Right atrium auricular region (tissue), 2 donors: Measurements from ENCODE around the gene NFE2L1. TPM values are rescaled to one million over a fixed set of nuclear protein-coding genes. Genes with fewer than 3 reads are reported as not detected.
"Not testable (repeated sequence)": the region's sequence is repeated elsewhere in the genome, so short reads cannot be mapped to it uniquely, and the experiment has no call there.

Experiments
- DNase-seq: peaks from one replicate; pipeline ENCODE4 v3.0.0-alpha.2; 2019; ENCODE audit warnings: low spot score
- H3K27ac ChIP-seq, 2 donors: fragments of 200-600 bp; sonication (generic); 1 replicate in 1 of 2; 2 replicates in 1 of 2; pipeline ENCODE4 v1.5.1; 2016 to 2019
- H3K27me3 ChIP-seq, 2 donors: fragments of 200-600 bp; sonication (generic); one replicate each; pipeline versions ENCODE4 v1.5.1 to v1.6.0; 2017 to 2019
- H3K36me3 ChIP-seq: fragments of 200-600 bp; sonication (generic); one replicate; pipeline ENCODE4 v1.5.1; 2016
- H3K4me1 ChIP-seq, 2 donors: fragments of 200-600 bp; sonication (generic); one replicate each; pipeline versions ENCODE4 v1.5.1 to v1.6.0; 2017 to 2019
- H3K4me3 ChIP-seq, 2 donors: fragments of 200-600 bp; sonication (generic); 1 replicate in 1 of 2; 2 replicates in 1 of 2; pipeline ENCODE4 v1.5.1; 2017 to 2019; ENCODE audit warnings: mild to moderate bottlenecking in 1 of 2, moderate library complexity in 1 of 2
- H3K9me3 ChIP-seq, 2 donors: fragments of 200-600 bp; sonication (generic); one replicate each; pipeline ENCODE4 v1.5.1; 2019
- CTCF ChIP-seq, 2 donors: fragments of 200-600 bp; sonication (generic); IDR thresholded peaks; one replicate each; pipeline ENCODE4 v1.5.1; 2019; ENCODE audit warnings: antibody characterized with exemption in 2 of 2
- total RNA-seq, 2 donors: library from RNA; depleted of rRNA; stranded (reverse); fragments of >200 nt; gene quantifications; one replicate each; pipeline ENCODE4 v1.1.0, GENCODE V29; 2016

NFE2L1 gene
- total RNA-seq, 2 donors from 2014 or later = 271 to 418 TPM

DNA sequence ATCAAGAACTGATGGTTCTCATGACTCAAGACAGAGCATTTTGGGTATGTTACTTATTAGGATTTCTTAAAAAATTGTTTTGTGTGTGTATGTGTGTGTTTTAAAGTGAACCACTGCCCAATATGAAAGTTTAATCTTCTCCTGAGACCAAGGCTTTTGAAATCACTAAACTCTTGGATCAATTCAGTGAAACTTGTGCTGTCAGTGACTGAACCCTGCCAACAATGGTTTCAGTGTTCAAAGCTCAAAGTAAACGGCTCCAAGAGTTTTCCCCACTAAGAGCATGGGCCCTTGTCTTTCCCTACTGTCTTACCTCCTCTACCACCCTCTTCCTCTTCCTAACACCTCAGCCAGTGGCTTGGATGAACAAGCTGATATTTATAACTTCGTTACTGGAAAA, 22.0 kb downstream of the NFE2L1 start:
- no peak for TF ChIP-seq CTCF (IDR thresholded peaks at IDR 0.05)
- no peak for DNase-seq
- Histone ChIP-seq H3K27ac (no peak overlapping the region), H3K4me1 (peaks cover 0 to 12% of the 10 kb centered on the region in 2 donors), H3K36me3 (peaks cover 47% of the 10 kb centered on the region), H3K27me3 (no peaks in the 10 kb centered on the region), H3K4me3 (no peak overlapping the region), H3K9me3 (no peaks in the 10 kb centered on the region)

DNA sequence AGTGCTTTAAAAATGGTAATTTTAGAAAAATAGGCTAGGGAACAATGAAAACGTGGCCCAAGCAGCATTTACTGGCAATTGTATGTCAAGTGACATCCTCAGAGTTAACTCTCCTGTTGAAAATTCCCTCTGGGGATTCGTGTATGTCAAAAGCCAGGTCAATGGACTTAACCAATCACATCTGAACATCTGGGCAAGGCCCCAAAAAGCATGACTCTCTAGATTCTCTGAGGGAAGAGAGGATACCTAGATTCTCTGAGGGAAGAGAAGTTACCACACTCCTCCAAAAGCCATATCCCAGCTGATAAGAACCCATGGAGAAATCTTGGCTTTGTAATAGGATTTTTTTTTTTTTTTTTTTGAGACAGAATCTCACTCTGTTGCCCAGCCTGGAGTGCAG, 23.5 kb downstream of the NFE2L1 start:
- no peak overlapping the region for H3K4me3 ChIP-seq
- H3K36me3 ChIP-seq = peaks cover 50% of the 10 kb centered on the region
- no peak for DNase-seq
- no peak overlapping the region for H3K27ac ChIP-seq
- no peak for TF ChIP-seq CTCF (IDR thresholded peaks at IDR 0.05)
- H3K9me3 ChIP-seq = no peaks in the 10 kb centered on the region
- no peaks in the 10 kb centered on the region for H3K27me3 ChIP-seq
- no peaks in the 10 kb centered on the region for H3K4me1 ChIP-seq

DNA sequence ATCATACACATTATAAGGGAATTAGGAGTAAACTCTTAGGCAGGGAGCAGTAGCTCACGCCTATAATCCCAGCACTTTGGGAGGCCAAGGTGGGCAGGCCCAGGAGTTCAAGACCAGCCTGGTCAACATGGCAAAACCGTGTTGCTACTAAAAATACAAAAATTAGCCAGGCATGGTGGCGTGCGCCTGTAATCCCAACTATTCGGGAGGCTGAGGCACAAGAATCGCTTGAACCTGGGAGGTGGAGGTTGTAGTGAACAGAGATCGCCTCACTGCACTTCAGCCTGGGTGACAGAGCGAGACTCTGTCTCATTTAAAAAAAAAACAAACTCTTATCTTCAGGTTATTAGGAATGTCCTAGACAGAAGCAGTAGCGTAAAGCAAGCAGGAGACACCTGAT, 24.7 kb downstream of the NFE2L1 start:
- not testable (repeated sequence) for H3K27me3 ChIP-seq, DNase-seq, H3K4me1 ChIP-seq, H3K4me3 ChIP-seq, H3K9me3 ChIP-seq, H3K27ac ChIP-seq
- H3K36me3 ChIP-seq = peaks cover 51% of the 10 kb centered on the region

GRCh38 chr17:48073566-48074094, 25.5 kb downstream of the NFE2L1 start:
- not testable (repeated sequence) for H3K4me1 ChIP-seq, H3K27me3 ChIP-seq, H3K4me3 ChIP-seq, H3K9me3 ChIP-seq, DNase-seq
- H3K27ac ChIP-seq = peak overlapping the region in 1 of 2 donors; percentile 2
- H3K36me3 ChIP-seq = peaks cover 47% of the 10 kb centered on the region

DNA sequence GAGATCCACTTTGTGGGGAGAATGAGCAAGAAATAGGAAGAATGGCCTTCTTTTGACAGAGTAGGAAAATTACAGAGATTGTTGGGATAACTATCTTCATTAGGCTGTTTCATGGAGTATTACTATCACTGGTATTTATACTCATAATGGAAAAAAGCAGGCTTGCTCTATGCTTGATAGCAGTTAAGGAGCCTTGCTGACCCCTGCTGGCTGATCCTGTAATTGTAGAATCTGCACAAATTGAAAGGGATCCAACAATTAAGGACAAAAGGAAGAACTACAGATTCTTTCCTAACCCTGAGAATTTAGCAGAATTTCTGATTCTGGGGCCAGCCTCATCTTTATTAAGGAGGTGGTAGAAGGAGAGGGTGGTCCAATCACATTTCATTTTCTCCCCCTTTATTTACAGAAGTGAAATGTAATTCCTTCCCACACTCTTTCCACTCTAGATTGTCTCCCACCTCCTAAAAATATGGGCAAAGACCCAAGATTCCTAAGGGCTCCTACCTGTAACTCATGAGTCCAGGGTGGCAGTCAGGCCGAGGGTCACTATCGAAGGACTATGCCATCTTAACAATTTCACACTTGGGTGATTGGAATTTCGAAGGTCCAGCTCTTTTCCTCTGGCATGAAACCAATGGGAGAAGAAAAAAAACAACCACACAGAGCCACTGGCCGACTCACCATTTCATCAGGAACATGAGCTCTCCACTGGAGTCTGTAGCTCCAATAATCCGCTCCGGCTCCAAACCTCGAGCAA, 26.3 kb downstream of the NFE2L1 start:
- DNase-seq = peak; percentile 91
- Histone ChIP-seq H3K27ac (peak overlapping the region in 1 of 2 donors; percentile 2), H3K27me3 (no peaks in the 10 kb centered on the region), H3K4me1 (no peaks in the 10 kb centered on the region), H3K9me3 (no peaks in the 10 kb centered on the region), H3K4me3 (no peak overlapping the region), H3K36me3 (peaks cover 38% of the 10 kb centered on the region)
- peak; percentile 63 to 84 for TF ChIP-seq CTCF (IDR thresholded peaks at IDR 0.05)

- H3K4me1 ChIP-seq, H3K9me3 ChIP-seq, H3K27ac ChIP-seq, H3K4me3 ChIP-seq, H3K27me3 ChIP-seq, DNase-seq: not testable (repeated sequence)
- H3K36me3 ChIP-seq = peaks cover 29% of the 10 kb centered on the region
These were observed 29.0 kb downstream of the NFE2L1 start for GRCh38 chr17:48077152-48077551.

DNA sequence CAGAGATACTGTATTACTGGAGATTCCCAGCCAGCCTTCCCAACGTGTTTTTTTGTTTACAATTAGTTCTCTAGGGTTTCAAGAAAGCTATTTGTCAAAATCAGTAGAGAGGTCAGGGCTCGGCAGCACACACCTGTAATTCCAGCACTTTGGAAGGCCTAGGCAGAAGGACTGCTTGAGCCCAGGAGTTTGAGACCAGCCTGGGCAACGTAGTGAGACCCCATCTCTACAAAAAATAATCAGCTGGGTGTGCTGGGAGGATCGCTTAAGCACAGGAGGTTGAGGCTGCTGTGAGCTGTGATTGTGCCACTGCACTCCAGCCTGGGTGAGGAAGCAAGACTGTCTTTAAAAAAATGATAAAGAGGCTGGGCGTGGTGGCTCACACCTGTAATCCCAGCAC, 33.7 kb downstream of the NFE2L1 start:
- peaks cover under 1% of the 10 kb centered on the region for H3K36me3 ChIP-seq
- H3K27me3 ChIP-seq = no peaks in the 10 kb centered on the region
- no peak overlapping the region for H3K27ac ChIP-seq
- DNase-seq = no peak
- no peaks in the 10 kb centered on the region for H3K9me3 ChIP-seq
- TF ChIP-seq CTCF (IDR thresholded peaks at IDR 0.05) = no peak
- peaks cover 0 to 16% of the 10 kb centered on the region in 2 donors for H3K4me1 ChIP-seq
- no peak overlapping the region for H3K4me3 ChIP-seq
